Natural killer cell (primary cell): ENCODE results near the gene PRG3. TPM values are rescaled to one million over a fixed set of nuclear protein-coding genes. Genes with fewer than 3 reads are reported as not detected.
"Not testable (repeated sequence)": the region's sequence is repeated elsewhere in the genome, so short reads cannot be mapped to it uniquely, and the experiment has no call there.

Experiments used
- ATAC-seq, 3 donors: fragments of 150-1000 bp in 2 of 3; fragments of 200-7000 bp in 1 of 3; cut with Tn5 transposase; 1 replicate in 1 of 3; 2 replicates in 2 of 3; pipeline ENCODE4 v1.10.0; 2021; ENCODE audit warnings: mild to moderate bottlenecking in 2 of 3, moderate library complexity in 2 of 3
- DNase-seq, 2 donors: peaks; one replicate each; pipeline versions ENCODE4 v3.0.0 to v3.0.0-alpha.2; 2013 to 2021; ENCODE audit warnings: mixed read lengths in 1 of 2
- H3K27ac ChIP-seq: one replicate; pipeline ENCODE4 v1.5.1; 2013; ENCODE audit warnings: mild to moderate bottlenecking, low read length
- H3K27me3 ChIP-seq: one replicate; pipeline ENCODE4 v1.6.1; 2013; ENCODE audit warnings: low read length; ENCODE audit not compliant: control insufficient read depth, insufficient read depth
- H3K36me3 ChIP-seq: one replicate; pipeline ENCODE4 v1.6.1; 2013; ENCODE audit warnings: low read length; ENCODE audit not compliant: control insufficient read depth, insufficient read depth
- H3K4me1 ChIP-seq: one replicate; pipeline ENCODE4 v1.6.1; 2013; ENCODE audit warnings: low read length; ENCODE audit not compliant: control insufficient read depth, insufficient read depth
- H3K4me3 ChIP-seq: one replicate; pipeline ENCODE4 v1.5.1; 2013; ENCODE audit warnings: low read length
- H3K9me3 ChIP-seq: one replicate; pipeline ENCODE4 v1.6.1; 2013; ENCODE audit warnings: low read length; ENCODE audit not compliant: control insufficient read depth, insufficient read depth
- H3K27ac Mint-ChIP-seq, 2 donors: one replicate each; pipeline ENCODE4 v1.8.0; 2022; ENCODE audit warnings: mild to moderate bottlenecking in 2 of 2, mixed read lengths in 2 of 2, moderate library complexity in 1 of 2
- H3K27me3 Mint-ChIP-seq, 2 donors: one replicate each; pipeline ENCODE4 v1.8.0; 2022; ENCODE audit warnings: low read depth in 2 of 2, mixed read lengths in 2 of 2
- H3K36me3 Mint-ChIP-seq: one replicate; pipeline ENCODE4 v1.8.0; 2022; ENCODE audit warnings: mixed read lengths
- H3K4me1 Mint-ChIP-seq, 2 donors: one replicate each; pipeline ENCODE4 v1.8.0; 2022; ENCODE audit warnings: mixed read lengths in 2 of 2
- H3K4me3 Mint-ChIP-seq: one replicate; pipeline ENCODE4 v1.8.0; 2022; ENCODE audit warnings: mild to moderate bottlenecking, moderate library complexity, mixed read lengths
- H3K9me3 Mint-ChIP-seq, 2 donors: one replicate each; pipeline ENCODE4 v1.8.0; 2022; ENCODE audit warnings: mixed read lengths in 2 of 2
- WGBS: methylation state at CpG from one replicate; pipeline ENCODE4 v1.1.7; 2013; ENCODE audit warnings: missing lambda C conversion rate; ENCODE audit not compliant: insufficient coverage; 5-methylcytosine and 5-hydroxymethylcytosine counted together
- intact Hi-C: fragments of 100-400 bp; cut with micrococcal nuclease; formaldehyde crosslinking; loops from one replicate; pipeline ENCODE4 v1.14.2; 2022
- total RNA-seq, 4 donors: library from RNA; stranded (reverse); fragments of 120-200 nt in 1 of 4; gene quantifications; one replicate each; pipeline versions ENCODE4 v1.2.3 to v1.2.4, GENCODE V29; 2013 to 2022
- TF ChIP-seq, protein P1 (sequence below): fragments of 200-600 bp; IDR thresholded peaks from one replicate; pipeline ENCODE4 v1.8.0; 2022; ENCODE audit warnings: antibody characterized with exemption

The PRG3 gene
- total RNA-seq, 3 donors from 2014 or later (not counting 1 experiment from before 2014, with no cell fraction given), result not detected

DNA sequence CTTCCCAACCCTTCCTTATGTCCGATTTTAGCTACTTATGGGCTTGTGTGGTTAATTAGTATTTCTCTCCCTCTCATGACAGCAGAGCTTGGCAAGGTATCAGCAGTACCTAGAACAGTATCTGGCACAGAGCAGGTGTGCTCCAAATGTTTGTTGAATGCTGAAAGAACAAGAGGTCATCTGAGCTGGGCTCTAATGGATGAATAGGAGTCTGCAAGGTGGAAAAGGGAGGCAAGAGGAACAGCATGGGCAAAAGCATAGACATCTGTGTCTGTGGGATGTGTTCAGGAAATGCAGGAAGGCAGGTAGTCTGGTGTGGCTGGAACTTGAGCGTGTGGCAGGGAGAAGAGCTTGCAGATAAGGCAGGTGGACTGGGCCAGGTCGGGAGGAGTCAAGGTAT lies 19.0 kb downstream of the PRG3 start:
- H3K27ac ChIP-seq, result no peak overlapping the region
- TF ChIP-seq, protein P1, sequence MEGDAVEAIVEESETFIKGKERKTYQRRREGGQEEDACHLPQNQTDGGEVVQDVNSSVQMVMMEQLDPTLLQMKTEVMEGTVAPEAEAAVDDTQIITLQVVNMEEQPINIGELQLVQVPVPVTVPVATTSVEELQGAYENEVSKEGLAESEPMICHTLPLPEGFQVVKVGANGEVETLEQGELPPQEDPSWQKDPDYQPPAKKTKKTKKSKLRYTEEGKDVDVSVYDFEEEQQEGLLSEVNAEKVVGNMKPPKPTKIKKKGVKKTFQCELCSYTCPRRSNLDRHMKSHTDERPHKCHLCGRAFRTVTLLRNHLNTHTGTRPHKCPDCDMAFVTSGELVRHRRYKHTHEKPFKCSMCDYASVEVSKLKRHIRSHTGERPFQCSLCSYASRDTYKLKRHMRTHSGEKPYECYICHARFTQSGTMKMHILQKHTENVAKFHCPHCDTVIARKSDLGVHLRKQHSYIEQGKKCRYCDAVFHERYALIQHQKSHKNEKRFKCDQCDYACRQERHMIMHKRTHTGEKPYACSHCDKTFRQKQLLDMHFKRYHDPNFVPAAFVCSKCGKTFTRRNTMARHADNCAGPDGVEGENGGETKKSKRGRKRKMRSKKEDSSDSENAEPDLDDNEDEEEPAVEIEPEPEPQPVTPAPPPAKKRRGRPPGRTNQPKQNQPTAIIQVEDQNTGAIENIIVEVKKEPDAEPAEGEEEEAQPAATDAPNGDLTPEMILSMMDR, result no peak
- peaks cover 0 to 4% of the 10 kb centered on the region in 2 donors for H3K27me3 Mint-ChIP-seq
- intact Hi-C loops, result no loop called here
- H3K4me1 ChIP-seq, result no peaks in the 10 kb centered on the region
- no peaks in the 10 kb centered on the region for H3K4me1 Mint-ChIP-seq
- no peaks in the 10 kb centered on the region for H3K9me3 ChIP-seq
- H3K36me3 Mint-ChIP-seq, result no peaks in the 10 kb centered on the region
- DNase-seq, result no peak
- no peaks in the 10 kb centered on the region for H3K27me3 ChIP-seq
- H3K27ac Mint-ChIP-seq, result no peak overlapping the region
- no peaks in the 10 kb centered on the region for H3K9me3 Mint-ChIP-seq
- WGBS, result 40% methylated on average over 1 of the region's 3 CpGs
- ATAC-seq, result no peak
- no peaks in the 10 kb centered on the region for H3K36me3 ChIP-seq
- no peak overlapping the region for H3K4me3 ChIP-seq
- no peak overlapping the region for H3K4me3 Mint-ChIP-seq

DNA sequence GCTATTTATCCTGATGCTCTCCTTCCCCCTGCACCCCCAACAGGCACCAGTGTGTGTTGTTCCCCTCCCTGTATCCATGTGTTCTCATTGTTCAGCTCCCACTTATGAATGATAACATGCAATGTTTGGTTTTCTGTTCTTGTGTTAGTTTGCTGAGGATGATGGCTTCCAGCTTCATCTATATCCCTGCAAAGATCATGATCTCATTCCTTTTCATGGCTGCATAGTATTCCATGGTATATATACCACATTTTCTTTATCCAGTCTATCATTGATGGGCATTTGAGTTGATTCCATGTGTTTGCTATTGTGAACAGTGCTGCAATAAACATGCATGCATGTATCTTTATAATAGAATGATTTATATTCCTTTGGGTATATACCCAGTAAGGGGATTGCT lies 19.5 kb downstream of the PRG3 start:
- H3K9me3 ChIP-seq, H3K4me3 Mint-ChIP-seq, H3K9me3 Mint-ChIP-seq, H3K27me3 Mint-ChIP-seq, H3K27ac ChIP-seq, H3K4me1 Mint-ChIP-seq, intact Hi-C loops, H3K4me1 ChIP-seq, H3K36me3 ChIP-seq, H3K27me3 ChIP-seq, DNase-seq, ATAC-seq, H3K27ac Mint-ChIP-seq, H3K4me3 ChIP-seq, H3K36me3 Mint-ChIP-seq: not testable (repeated sequence)

DNA sequence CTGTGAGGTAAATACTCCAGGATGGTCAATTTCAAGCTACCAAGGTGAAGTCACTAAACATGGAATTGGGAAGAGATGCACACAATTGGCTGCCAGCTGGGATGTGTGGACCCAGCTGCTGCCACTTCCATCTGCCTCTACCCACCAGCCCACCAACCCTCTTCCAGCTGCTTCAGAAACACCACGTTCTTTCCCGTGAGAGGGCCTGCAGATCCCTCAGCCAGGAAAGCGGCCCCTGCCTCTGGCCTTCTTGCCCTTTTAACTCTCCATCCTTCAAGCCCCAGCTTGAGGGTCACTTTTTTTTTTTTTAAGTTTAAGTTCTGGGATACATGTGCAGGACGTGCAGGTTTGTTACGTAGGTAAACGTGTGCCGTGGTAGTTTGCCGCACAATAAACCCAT lies 20.0 kb downstream of the PRG3 start:
- Histone ChIP-seq H3K4me1 (no peaks in the 10 kb centered on the region), H3K36me3 (no peaks in the 10 kb centered on the region), H3K4me3 (no peak overlapping the region), H3K27me3 (no peaks in the 10 kb centered on the region), H3K27ac (no peak overlapping the region), H3K9me3 (no peaks in the 10 kb centered on the region)
- no peaks in the 10 kb centered on the region for H3K9me3 Mint-ChIP-seq
- DNase-seq (no peak), ATAC-seq (no peak)
- no peaks in the 10 kb centered on the region for H3K27me3 Mint-ChIP-seq
- intact Hi-C loops, result no loop called here
- H3K4me1 Mint-ChIP-seq, result no peaks in the 10 kb centered on the region
- H3K36me3 Mint-ChIP-seq, result no peaks in the 10 kb centered on the region
- TF ChIP-seq, protein P1, result no peak
- H3K4me3 Mint-ChIP-seq, result no peak overlapping the region
- WGBS, result 98% methylated on average over 8 of the region's 8 CpGs
- no peak overlapping the region for H3K27ac Mint-ChIP-seq

DNA sequence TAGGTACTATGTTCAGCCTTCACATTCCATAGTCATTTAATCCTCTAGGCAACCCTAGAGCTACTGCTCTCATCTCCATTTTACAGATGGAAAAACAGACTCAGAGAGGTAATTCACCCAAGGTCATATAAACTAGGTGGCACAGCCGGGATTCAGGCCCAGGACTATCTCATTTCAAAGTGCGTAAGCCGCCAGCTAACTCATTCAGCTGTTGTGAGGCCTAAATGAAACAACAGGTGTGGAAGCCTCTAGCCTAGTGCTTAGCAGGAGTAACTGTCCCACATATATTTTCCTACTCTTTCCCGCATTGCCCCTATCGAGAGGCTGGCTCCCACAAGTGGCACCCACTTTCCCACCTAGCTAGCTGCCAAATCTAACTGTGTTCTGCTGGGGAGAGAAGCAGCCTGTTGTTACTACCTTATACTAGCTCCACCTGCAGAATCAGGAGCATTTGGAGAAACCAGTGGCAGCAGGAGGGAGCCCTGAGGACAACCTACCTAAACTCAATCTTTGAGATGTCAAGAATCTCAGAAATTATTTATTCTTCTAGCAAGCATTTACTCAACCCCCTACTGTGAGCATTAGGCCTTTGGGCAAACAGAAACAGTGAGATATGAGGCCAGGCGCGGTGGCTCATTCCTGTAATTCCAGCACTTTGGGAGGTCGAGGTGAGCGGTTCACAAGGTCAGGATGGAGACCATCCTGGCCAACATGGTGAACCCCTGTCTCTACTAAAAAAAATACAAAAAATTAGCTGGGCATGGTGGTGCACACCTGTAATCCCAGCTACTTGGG lies 20.9 kb downstream of the PRG3 start:
- Mint-ChIP-seq H3K4me3 (no peak overlapping the region), H3K27me3 (no peaks in the 10 kb centered on the region), H3K9me3 (no peaks in the 10 kb centered on the region), H3K27ac (no peak overlapping the region), H3K36me3 (no peaks in the 10 kb centered on the region), H3K4me1 (no peaks in the 10 kb centered on the region)
- intact Hi-C loops, result no loop called here
- ATAC-seq (no peak), DNase-seq (no peak)
- Histone ChIP-seq H3K27me3 (no peaks in the 10 kb centered on the region), H3K9me3 (no peaks in the 10 kb centered on the region), H3K27ac (no peak overlapping the region), H3K36me3 (no peaks in the 10 kb centered on the region), H3K4me1 (no peaks in the 10 kb centered on the region), H3K4me3 (no peak overlapping the region)
- 90% methylated on average over 9 of the region's 9 CpGs for WGBS
- TF ChIP-seq, protein P1, result no peak
